GM10847 (cell line): ENCODE results near the gene CIAO2B.

ENCODE experiments used
- POLR2A ChIP-seq: IDR thresholded peaks from 2 replicates; pipeline ENCODE4 v1.6.1; 2011; ENCODE audit not compliant: insufficient read length; ENCODE audit errors: extremely low read depth

CIAO2B gene

DNA sequence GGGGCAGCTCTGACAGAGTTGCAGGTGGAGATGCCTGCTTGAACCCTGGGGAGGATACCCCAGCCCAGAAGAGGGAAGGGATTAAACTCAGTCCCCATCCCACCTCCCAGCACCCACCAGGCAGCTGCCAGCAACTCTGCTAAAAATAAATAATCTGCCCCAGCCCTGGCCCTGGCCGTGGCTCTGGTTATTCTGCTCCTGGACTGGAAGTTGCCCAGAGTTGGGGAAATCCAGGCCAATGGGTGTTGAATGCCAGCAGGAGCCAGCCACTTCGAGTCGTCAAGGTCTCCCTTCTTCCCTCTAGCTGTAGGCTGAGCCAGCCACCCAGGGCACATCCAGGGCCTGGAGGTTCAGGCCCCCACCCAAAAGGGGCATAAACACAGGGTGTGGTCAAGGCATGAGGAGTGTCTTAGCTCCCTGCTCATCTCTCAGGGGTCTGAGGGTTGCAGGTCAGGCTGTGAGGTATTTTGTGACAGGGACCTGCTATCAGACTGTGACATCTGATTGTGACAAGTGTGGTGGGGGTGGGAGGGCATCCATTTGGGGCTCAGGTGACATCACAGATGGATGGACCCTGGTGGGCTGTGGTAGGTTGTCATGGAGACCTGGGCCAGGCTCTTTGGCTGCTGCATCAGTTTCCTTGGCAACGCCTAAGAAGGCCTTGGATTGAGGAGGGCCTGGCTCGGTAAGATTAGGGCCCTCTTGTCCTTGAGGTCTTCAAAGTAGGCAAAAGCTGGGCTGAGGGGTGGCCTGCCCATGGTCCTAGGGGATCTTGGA lies 7.8 kb downstream of the CIAO2B start:
- TF ChIP-seq POLR2A, result no peak

DNA sequence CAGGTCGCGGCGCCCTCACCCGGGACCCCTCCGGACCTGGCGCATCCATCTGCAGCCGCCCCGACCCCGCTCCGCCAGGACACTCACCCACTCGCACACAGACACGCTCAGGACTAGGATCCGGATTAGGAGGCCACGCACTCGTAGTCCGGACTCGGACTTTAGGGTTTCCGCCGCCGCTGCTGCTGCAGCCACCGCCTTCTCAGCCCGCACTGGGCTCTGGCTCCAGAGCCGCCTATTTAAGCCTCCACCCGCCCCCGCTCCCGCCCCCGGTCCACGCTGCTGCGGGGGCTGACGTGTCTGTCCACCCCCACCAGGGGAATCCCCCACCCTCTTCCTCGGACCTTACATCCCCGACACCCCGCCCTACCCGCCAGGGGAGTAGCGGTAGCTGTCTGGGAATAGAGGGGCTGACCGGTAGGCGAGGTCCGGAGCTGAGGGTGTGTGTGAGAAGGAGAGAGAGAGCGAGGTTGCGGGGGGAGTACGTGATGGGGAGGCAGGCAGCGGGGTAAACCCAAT lies 8.8 kb downstream of the CIAO2B start, which contains the start of gene RRAD:
Gene RRAD, minus strand, starts transcription at position 214 of the 519 bp plus-strand sequence. CDS start 356 bp downstream, outside the sequence.
- TF ChIP-seq POLR2A, result no peak

DNA sequence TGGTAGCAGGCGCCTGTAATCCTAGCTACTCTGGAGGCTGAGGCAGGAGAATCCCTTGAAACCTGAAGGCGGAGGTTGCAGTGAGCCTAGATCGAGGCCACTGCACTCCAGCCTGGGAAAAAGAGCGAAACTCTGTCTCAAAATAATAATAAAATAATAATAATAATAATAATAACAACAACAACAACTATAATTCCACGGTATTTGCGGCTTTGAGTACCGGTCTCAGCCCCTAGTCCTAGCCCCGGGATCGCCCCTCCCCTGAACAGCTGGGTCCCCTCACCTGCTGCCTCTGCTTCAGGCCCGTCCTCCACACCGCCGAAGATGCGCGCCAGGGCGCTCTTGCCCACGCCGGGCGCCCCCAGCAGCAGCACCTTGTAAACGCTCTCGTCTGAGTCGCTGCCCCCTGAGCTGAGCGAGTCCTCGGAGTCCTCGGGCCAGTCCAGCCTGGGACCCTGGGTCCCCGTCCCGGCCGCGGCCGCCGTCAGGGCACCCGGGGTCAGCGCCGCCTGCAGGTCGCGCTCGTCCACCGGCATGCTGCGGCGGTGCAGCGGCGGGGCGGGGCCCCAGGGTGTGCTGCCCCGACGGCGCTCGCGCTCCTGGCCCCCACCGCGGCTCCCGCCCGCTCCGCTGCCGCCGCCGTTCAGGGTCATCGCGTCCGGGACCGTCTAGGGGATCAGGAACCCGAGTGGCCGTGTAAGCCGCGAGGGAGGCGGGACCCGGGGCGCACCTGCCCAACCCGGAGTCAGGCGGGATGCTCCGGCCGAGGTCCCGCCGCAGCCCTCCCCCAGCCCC lies 9.5 kb downstream of the CIAO2B start:
- TF ChIP-seq POLR2A, result no peak

DNA sequence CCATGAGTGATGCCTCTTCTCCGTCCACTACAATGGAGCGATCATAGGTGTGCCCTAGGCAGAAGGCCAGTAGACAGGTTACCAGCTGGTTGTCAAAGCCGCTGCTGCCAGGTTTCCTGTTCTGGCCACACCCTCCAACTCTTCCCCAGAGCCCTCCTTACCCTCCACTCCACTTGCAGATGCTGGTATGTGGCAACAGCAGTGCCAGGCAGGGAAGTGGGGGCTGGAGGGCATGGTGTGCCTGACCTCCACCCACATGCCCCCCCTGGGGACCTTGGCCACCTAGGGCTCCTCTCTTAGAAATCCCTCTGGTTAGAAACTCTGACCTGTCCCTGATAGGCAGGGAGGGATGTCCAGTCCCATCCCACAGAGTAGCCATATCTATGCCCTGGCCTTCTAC lies 10.3 kb downstream of the CIAO2B start:
- TF ChIP-seq POLR2A, result no peak

DNA sequence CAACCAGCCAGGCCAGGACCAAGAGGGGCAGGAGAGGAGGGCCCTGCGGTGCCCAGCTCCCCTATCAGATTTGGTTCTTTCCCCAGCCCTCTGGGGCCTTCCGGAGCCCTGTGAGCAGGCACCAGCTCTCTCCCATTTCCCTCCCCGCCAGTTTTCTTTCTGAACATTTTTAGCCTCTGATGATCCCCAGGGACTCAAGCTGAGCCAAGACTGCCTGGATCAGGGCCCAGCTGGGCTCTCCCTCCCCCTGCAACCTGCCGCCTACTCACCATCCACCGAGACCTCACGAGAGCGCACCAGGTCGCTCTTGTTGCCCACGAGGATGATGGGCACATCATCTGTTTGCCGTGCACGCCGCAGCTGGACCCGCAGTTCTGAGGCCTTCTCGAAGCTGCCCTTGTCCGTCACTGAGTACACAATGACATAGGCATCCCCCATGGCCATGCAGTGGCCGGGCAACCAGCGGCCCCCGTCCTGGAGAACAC lies 10.9 kb downstream of the CIAO2B start:
- no peak for TF ChIP-seq POLR2A

DNA sequence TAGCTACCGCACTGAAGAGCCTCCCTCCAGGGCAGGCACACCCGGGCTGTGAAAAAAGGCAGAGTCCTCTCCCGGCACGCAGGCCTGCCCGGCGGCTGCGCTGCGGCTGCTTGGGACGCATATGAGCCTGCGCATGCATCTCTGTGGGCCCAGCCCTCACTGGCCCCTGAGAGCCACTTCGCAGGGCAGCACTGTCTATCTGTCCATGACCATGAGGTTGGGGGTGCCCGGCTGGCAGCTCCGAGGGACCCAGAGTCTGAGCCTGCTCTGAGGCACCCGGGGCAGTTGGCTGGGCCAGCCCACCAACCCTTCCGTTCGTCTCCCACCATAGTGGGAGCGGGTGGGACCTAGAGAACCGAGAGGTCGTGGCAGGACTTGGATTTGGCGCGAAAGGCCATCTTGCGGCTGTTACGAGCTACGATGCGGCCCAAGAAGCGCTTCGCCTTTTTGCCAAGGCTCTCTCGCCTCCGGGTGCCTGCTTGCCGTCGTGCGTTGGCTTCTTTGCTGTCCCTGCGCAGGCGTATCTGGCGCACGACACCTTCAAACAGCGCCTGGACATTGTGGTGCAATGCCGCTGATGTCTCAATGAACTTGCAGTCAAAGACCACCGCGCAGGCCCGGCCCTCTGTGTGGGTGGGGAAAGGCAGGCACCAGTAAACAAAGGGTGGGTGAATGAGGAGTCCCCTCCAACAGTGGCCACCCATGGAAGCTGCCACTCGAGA lies 12.3 kb downstream of the CIAO2B start:
- no peak for TF ChIP-seq POLR2A

DNA sequence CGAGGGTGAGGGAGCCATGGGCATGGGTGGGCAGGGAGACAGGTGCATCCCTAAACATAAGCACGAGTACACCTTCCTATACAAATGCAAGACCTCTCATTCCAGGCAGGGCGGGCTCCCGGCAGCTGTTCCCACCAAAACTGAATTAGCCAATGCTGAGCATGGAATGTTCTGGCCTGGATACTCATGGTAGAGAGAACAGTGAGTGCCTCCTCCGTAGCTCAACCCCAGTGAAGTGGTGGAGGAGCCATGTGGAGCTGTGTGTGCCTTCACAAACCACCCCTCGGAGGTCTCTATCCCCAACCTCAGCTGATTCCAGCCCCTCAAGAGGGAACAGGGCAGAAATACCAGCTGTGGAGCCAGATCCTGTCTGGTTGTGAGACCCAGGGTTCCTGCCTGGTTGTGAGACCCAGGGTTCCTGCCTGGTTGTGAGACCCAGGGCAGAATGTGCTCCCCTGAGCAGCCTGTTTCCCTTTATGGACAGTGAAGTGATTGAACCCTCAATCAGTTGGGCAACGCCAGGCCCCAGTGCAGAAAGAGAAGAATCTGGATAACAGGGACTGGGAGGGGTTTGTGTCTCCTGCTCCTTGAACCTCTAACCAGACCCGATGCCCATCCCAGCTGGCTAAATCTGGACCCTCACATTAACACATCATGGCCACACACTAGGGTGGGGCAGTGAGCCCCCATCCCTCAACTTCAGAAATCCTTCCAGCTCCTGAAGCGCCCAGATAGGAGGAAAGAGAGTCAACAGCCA lies 13.1 kb downstream of the CIAO2B start:
- no peak for TF ChIP-seq POLR2A

DNA sequence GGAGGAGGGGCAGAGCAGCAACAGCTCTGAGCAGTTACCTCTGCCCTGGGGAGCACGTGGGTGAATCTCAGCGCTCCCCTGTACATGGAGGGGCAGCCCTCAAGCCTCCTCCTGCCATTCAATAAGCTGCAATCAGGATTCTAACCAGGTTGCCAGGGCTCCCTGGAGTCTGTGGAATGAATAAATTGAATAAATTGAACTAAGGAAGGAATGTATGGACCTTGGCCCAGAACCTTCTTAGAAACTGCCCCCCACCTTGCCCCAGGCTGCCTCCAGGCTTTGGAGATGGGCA lies 14.0 kb downstream of the CIAO2B start:
- no peak for TF ChIP-seq POLR2A

DNA sequence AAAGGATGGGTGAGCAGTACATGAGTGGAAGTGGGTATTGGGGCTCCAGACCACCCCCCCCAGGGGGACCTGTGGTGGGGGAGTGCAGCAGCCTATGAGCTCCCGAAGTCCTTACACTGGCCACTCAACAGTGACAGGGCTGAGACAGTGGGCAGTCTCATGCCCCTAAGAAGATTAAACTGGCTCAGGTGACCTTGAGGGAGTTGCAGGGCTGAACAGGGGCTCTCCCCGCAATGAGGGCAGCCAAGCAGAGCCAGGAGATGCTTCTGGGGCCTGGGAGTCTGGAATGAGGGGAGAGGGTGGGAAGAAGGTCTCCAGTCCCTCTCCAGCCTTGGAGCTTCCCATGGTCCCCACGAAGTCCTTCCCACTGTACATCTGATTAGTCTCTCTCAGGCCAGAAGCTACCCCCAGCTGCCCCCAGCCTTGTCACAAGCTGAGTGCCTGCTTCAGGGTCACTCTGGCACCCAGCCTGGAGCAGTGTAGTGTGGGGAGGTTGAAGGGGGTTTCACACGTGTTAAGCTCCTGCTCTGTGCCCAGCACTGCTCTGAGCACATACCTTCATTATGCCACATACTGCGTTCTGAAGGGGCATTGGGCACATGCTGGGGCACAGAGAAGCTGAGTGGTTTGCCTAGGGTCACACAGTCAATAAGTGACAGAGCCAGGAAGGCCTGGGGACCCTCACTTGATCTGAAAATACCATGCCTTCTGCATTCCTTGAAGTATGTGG lies 14.5 kb downstream of the CIAO2B start:
- no peak for TF ChIP-seq POLR2A

DNA sequence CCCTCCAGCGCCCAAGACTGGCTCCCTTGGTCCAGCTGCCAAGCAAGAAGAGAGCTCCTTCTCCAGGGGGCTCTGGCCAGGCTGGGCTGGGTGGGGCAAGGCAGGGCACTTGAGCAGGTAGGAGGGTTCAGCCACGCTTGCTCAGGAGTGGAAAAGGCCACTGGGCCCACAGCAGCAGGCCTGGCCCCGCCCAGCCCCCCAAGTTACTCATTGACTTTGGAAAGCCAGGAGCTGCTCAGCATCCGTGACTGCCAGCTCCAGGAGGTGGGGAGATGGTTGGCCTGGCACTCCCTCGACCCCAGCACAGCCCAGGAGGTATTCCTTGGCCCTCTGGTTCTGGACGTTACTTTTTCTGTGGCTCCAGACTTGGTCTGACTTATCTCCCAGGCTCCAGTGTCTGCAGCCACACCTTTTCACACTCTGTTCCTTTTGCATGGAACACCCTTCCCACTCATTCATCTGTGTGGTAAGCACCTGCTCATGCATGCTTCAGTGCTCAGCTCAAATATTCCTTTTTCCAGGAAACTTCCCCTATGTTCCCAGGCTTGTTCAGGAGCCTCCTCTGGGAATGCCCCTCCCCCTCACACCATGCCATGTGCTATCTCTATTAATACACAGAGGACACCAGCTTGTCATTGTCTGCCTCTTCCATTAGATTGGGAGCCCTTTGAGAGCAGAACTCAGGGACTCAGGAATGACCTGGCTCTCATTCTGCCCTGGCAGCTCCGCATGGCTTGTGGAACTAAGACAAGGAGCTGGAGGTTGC lies 15.2 kb downstream of the CIAO2B start, which contains the start of gene CDH16:
Gene CDH16, minus strand, starts transcription at position 83 of the 766 bp plus-strand sequence. CDS start 820 bp downstream, outside the sequence.
- no peak for TF ChIP-seq POLR2A

DNA sequence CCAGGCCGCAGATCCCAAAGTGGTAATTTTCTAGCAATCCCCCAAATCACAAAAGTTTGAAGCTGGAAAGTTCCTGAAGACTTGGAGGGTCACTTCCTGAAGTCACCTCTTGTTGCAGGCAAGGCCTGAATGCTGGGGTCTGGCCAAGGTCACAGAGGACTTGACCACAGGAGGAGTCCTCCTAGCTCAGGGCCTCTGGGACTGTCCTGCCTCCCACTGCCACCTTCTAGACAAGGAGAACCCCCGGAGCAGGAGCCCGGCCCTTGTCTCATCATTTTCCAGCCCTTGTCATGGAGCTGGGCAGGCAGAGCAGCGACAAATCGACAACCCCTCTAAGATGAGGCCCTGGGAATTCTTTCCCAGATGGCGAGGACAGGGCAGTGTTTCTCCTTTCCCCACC lies 15.8 kb downstream of the CIAO2B start:
- TF ChIP-seq POLR2A, result no peak

DNA sequence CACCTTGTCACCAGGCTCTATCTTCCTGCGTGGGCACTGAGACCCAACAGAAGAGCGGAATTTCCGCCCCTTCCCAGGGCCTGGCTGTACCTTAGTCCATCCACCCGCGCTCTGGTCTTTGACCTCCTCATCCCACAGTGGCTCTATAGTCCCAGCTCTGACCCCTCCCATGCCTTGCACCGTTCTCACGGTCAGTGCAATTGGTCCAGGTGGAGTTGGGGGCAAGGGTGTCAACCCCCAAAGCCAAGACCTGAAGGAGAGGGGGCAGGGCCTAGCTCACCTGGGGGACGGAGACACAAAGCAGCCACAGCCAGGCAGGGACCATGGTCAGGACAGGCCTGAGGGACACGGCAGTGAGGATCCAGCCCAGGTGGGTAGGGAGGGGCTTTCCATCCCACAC lies 16.5 kb downstream of the CIAO2B start:
- no peak for TF ChIP-seq POLR2A

DNA sequence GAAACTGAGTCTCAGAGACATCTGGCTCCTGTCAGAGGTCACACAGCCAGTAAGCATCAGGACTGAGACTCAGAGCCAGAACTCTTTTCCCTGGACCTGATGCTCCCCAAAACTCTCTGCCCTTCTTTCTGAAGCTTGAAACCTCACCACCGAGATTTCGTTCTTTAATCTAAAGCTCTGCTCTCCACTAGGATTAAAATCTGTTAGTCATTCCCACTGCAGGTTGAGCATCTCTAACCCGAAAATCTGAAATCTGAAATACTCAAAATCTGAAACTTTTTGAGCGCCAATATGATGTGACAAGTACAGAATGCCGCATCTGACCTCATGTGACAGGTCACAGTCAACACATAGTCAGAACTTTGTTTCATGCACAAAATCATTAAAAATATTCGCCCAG lies 17.7 kb downstream of the CIAO2B start:
- TF ChIP-seq POLR2A, result no peak
